Upper lobe of left lung (tissue), 4 donors: Measurements from ENCODE around the gene FBF1.

Experiments used
- POLR2A ChIP-seq, 4 donors: fragments of 450-650 bp; IDR thresholded peaks; one replicate each; pipeline ENCODE4 v1.5.1; 2016 to 2017; ENCODE audit warnings: antibody characterized with exemption in 4 of 4, mild to moderate bottlenecking in 2 of 4
- POLR2AphosphoS5 ChIP-seq, 2 donors: sonication (generic); formaldehyde crosslinking; IDR thresholded peaks; one replicate each; pipeline ENCODE4 v1.5.1; 2017; ENCODE audit warnings: antibody characterized with exemption in 2 of 2

DNA sequence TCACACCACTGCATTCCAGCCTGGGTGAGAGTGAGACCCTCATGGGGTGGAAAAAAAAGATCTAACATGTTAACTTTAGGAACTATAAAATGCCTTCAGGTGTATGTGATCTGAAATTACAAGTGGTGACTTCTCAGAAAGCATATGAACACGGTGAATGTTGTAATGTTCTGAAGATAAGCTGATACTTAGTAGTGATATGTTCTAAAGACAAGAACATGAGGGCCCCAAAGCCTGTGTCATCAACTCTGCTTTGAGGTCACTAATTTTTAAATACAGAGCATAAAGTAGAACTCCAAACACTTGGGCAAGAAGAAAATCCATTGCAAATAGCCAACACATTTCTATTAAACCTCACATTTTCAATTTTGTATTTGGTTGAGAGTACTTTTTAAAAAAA lies 2.6 kb upstream of the FBF1 start:
- TF ChIP-seq POLR2A (IDR thresholded peaks at IDR 0.05) (no peak), POLR2AphosphoS5 (IDR thresholded peaks at IDR 0.05) (no peak)
